Fibroblast of the conjunctiva (primary cell): ENCODE measurements around the gene SMIM22.

Source experiments
- DNase-seq: peaks from one replicate; pipeline ENCODE4 v3.0.0-alpha.2; 2010; ENCODE audit warnings: low read depth

Gene SMIM22

GRCh38 chr16:4820652-4821051, 25.5 kb downstream of the SMIM22 start:
- DNase-seq = no peak

- no peak for DNase-seq
Observed at GRCh38 chr16:4825196-4825595, 30.0 kb downstream of the SMIM22 start.

- DNase-seq = no peak
Observed at GRCh38 chr16:4826526-4826925, 31.4 kb downstream of the SMIM22 start.

GRCh38 chr16:4826980-4827379, 31.8 kb downstream of the SMIM22 start:
- DNase-seq = no peak

GRCh38 chr16:4828567-4829321, 33.6 kb downstream of the SMIM22 start:
- DNase-seq = no peak

- no peak for DNase-seq
Observed at GRCh38 chr16:4830408-4830807, 35.2 kb downstream of the SMIM22 start.

- no peak for DNase-seq
Observed at GRCh38 chr16:4831616-4832015, 36.4 kb downstream of the SMIM22 start.

- DNase-seq = no peak
Observed at GRCh38 chr16:4832698-4833343, 37.7 kb downstream of the SMIM22 start.

GRCh38 chr16:4833584-4833983, 38.4 kb downstream of the SMIM22 start:
- DNase-seq = no peak

- no peak for DNase-seq
Observed at GRCh38 chr16:4836727-4837126, 41.6 kb downstream of the SMIM22 start.

GRCh38 chr16:4837733-4838501, 42.7 kb downstream of the SMIM22 start:
- DNase-seq = no peak

- DNase-seq = no peak
Observed at GRCh38 chr16:4839942-4840341, 44.8 kb downstream of the SMIM22 start.

- no peak for DNase-seq
Observed at GRCh38 chr16:4840984-4841383, 45.8 kb downstream of the SMIM22 start.
